ENCODE results near the gene GSE1.
A peak's percentile ranks its signal among the peaks of the same experiment; 100 is the strongest.

The GSE1 gene

GRCh38 chr16:85644093-85644712 is 31.1 kb downstream of the GSE1 start:
- Histone ChIP-seq H3K4me1 (ENCODE audit: control insufficient read depth, insufficient read depth, low read length) (no peaks in the 10 kb centered on the region), H3K36me3 (ENCODE audit: control insufficient read depth in 2 of 2, insufficient read depth in 1 of 2, low read length in 2 of 2) (peaks cover 0 to 79% of the 10 kb centered on the region in 2 experiments; a peak in 2 of 3 replicates), H3K27ac (ENCODE audit: extremely low read depth, low read depth, low read length) (no peak overlapping the region), H3K9me3 (ENCODE audit: control insufficient read depth, insufficient read depth, low read depth, low read length) (no peaks in the 10 kb centered on the region), H3K4me3 (ENCODE audit: low read depth, low read length) (no peak overlapping the region)
- CTCF ChIA-PET = no interaction called here
- TF ChIP-seq ZNF514 (tag by site-specific recombination; IDR thresholded peaks at IDR 0.05) (no peak), REST (tag by site-specific recombination; IDR thresholded peaks at IDR 0.05) (no peak), ZNF121 (tag by site-specific recombination; IDR thresholded peaks at IDR 0.05) (peak; percentile 89)
- POLR2A ChIA-PET = no interaction called here

GRCh38 chr16:85645021-85645589 is 32.0 kb downstream of the GSE1 start:
- H3K9me3 ChIP-seq (ENCODE audit: control insufficient read depth, insufficient read depth, low read depth, low read length) = no peaks in the 10 kb centered on the region
- CTCF ChIA-PET = no interaction called here
- POLR2A ChIA-PET = no interaction called here
- TF ChIP-seq SP3 (tag by site-specific recombination; IDR thresholded peaks at IDR 0.05) (no peak), ZEB2 (tag by site-specific recombination; IDR thresholded peaks at IDR 0.05) (no peak), CTCF (tag by site-specific recombination; IDR thresholded peaks at IDR 0.05) (no peak), KLF7 (tag by site-specific recombination; IDR thresholded peaks at IDR 0.05; ENCODE audit: borderline replicate concordance) (no peak), BCL6B (tag by site-specific recombination; IDR thresholded peaks at IDR 0.05) (no peak), ZNF350 (tag by site-specific recombination; IDR thresholded peaks at IDR 0.05) (no peak), ZNF175 (tag by site-specific recombination; IDR thresholded peaks at IDR 0.05) (no peak), ZNF600 (tag by site-specific recombination; IDR thresholded peaks at IDR 0.05) (0 out of 2 replicates have a peak, but pooled peaks have one; percentile 21), KLF1 (tag by site-specific recombination; IDR thresholded peaks at IDR 0.05) (0 out of 2 replicates have a peak, but pooled peaks have one; percentile 34), HIC1 (tag by site-specific recombination; IDR thresholded peaks at IDR 0.05) (peak; percentile 7; the same call in 1 of the 2 replicates), ZNF449 (tag by site-specific recombination; IDR thresholded peaks at IDR 0.05) (no peak), PATZ1 (tag by site-specific recombination; IDR thresholded peaks at IDR 0.05) (peak; percentile 34), ZNF48 (tag by site-specific recombination; IDR thresholded peaks at IDR 0.05) (no peak), ZNF560 (tag by site-specific recombination; IDR thresholded peaks at IDR 0.05; ENCODE audit: borderline replicate concordance) (no peak)
- H3K4me3 ChIP-seq (ENCODE audit: low read depth, low read length) = no peak overlapping the region
- H3K27ac ChIP-seq (ENCODE audit: extremely low read depth, low read depth, low read length) = no peak overlapping the region
- H3K4me1 ChIP-seq (ENCODE audit: control insufficient read depth, insufficient read depth, low read length) = no peaks in the 10 kb centered on the region
- peaks cover 0 to 77% of the 10 kb centered on the region in 2 experiments; a peak in 2 of 3 replicates for H3K36me3 ChIP-seq (ENCODE audit: control insufficient read depth in 2 of 2, insufficient read depth in 1 of 2, low read length in 2 of 2)
